ENCODE results near the gene IL12RB1. TPM values are rescaled to one million over a fixed set of nuclear protein-coding genes. Genes with fewer than 3 reads are reported as not detected.

Gene IL12RB1
- 0.27 TPM in 1 of 2 replicates, not detected in the other for total RNA-seq (2014; rRNA removed; shearing (Covaris generic))
- 0.27 TPM in 1 of 2 replicates, not detected in the other for polyA plus RNA-seq (2015; cell fraction: cytosol; rRNA removed)
- 0.18 TPM in 1 of 2 replicates, not detected in the other for polyA plus RNA-seq (2015; cell fraction: nucleus; rRNA removed)

- in situ Hi-C loops (cut with HindIII; ENCODE audit: low pct_unique_long_range_greater_than_20kb, low sequenced_read_pairs), result no loop called here
- no peak for DNase-seq (ENCODE audit: low read depth, low spot score)
Measured at GRCh38 chr19:18086590-18087138, at the start of gene IL12RB1. Gene IL12RB1 (minus strand): TSS chr19:18086934. CDS start chr19:18086823, 111 bp downstream.

- in situ Hi-C loops (cut with HindIII; ENCODE audit: low pct_unique_long_range_greater_than_20kb, low sequenced_read_pairs), result no loop called here
Measured at GRCh38 chr19:18135712-18136584, 49.2 kb upstream of the IL12RB1 start.

GRCh38 chr19:18131841-18132596, 45.3 kb upstream of the IL12RB1 start:
- in situ Hi-C loops (cut with HindIII; ENCODE audit: low pct_unique_long_range_greater_than_20kb, low sequenced_read_pairs), result no loop called here
- no peak for DNase-seq (ENCODE audit: low read depth, low spot score)

More at GRCh38 chr19:18135712-18136584, 49.2 kb upstream of the IL12RB1 start:
- DNase-seq (ENCODE audit: low read depth, low spot score), result no peak

GRCh38 chr19:18130523-18131242, 43.9 kb upstream of the IL12RB1 start:
- DNase-seq (ENCODE audit: low read depth, low spot score), result no peak
- in situ Hi-C loops (cut with HindIII; ENCODE audit: low pct_unique_long_range_greater_than_20kb, low sequenced_read_pairs), result no loop called here

GRCh38 chr19:18128805-18129204, 42.1 kb upstream of the IL12RB1 start:
- DNase-seq (ENCODE audit: low read depth, low spot score), result no peak
- in situ Hi-C loops (cut with HindIII; ENCODE audit: low pct_unique_long_range_greater_than_20kb, low sequenced_read_pairs), result no loop called here

- DNase-seq (ENCODE audit: low read depth, low spot score), result no peak
- in situ Hi-C loops (cut with HindIII; ENCODE audit: low pct_unique_long_range_greater_than_20kb, low sequenced_read_pairs), result no loop called here
Measured at GRCh38 chr19:18128044-18128443, 41.3 kb upstream of the IL12RB1 start.

GRCh38 chr19:18126097-18126496, 39.4 kb upstream of the IL12RB1 start:
- in situ Hi-C loops (cut with HindIII; ENCODE audit: low pct_unique_long_range_greater_than_20kb, low sequenced_read_pairs), result no loop called here
- no peak for DNase-seq (ENCODE audit: low read depth, low spot score)

GRCh38 chr19:18123819-18124218, 37.1 kb upstream of the IL12RB1 start:
- no peak for DNase-seq (ENCODE audit: low read depth, low spot score)
- in situ Hi-C loops (cut with HindIII; ENCODE audit: low pct_unique_long_range_greater_than_20kb, low sequenced_read_pairs), result no loop called here

GRCh38 chr19:18122860-18123795, 36.4 kb upstream of the IL12RB1 start:
- DNase-seq (ENCODE audit: low read depth, low spot score), result no peak
- in situ Hi-C loops (cut with HindIII; ENCODE audit: low pct_unique_long_range_greater_than_20kb, low sequenced_read_pairs), result no loop called here

GRCh38 chr19:18122424-18122823, 35.7 kb upstream of the IL12RB1 start:
- no peak for DNase-seq (ENCODE audit: low read depth, low spot score)
- in situ Hi-C loops (cut with HindIII; ENCODE audit: low pct_unique_long_range_greater_than_20kb, low sequenced_read_pairs), result no loop called here

GRCh38 chr19:18121166-18121565, 34.4 kb upstream of the IL12RB1 start:
- DNase-seq (ENCODE audit: low read depth, low spot score), result no peak
- in situ Hi-C loops (cut with HindIII; ENCODE audit: low pct_unique_long_range_greater_than_20kb, low sequenced_read_pairs), result no loop called here

GRCh38 chr19:18120127-18120526, 33.4 kb upstream of the IL12RB1 start:
- DNase-seq (ENCODE audit: low read depth, low spot score), result no peak
- in situ Hi-C loops (cut with HindIII; ENCODE audit: low pct_unique_long_range_greater_than_20kb, low sequenced_read_pairs), result no loop called here

- in situ Hi-C loops (cut with HindIII; ENCODE audit: low pct_unique_long_range_greater_than_20kb, low sequenced_read_pairs), result no loop called here
- no peak for DNase-seq (ENCODE audit: low read depth, low spot score)
Measured at GRCh38 chr19:18119717-18120105, 33.0 kb upstream of the IL12RB1 start.

GRCh38 chr19:18119013-18119716, 32.4 kb upstream of the IL12RB1 start:
- in situ Hi-C loops (cut with HindIII; ENCODE audit: low pct_unique_long_range_greater_than_20kb, low sequenced_read_pairs), result no loop called here
- no peak for DNase-seq (ENCODE audit: low read depth, low spot score)

- in situ Hi-C loops (cut with HindIII; ENCODE audit: low pct_unique_long_range_greater_than_20kb, low sequenced_read_pairs), result no loop called here
- no peak for DNase-seq (ENCODE audit: low read depth, low spot score)
Measured at GRCh38 chr19:18118420-18119012, 31.8 kb upstream of the IL12RB1 start.
